GM19099 (cell line): ENCODE data around the gene LRRC26.

Experiments used
- POLR2A ChIP-seq: IDR thresholded peaks from 3 replicates; pipeline ENCODE4 v1.6.1; 2011; ENCODE audit warnings: low read depth; ENCODE audit not compliant: insufficient read length; ENCODE audit errors: extremely low read depth

LRRC26 gene

GRCh38 chr9:137191691-137192447, 22.0 kb upstream of the LRRC26 start:
- no peak for TF ChIP-seq POLR2A

- no peak for TF ChIP-seq POLR2A
These were observed 21.4 kb upstream of the LRRC26 start for GRCh38 chr9:137191245-137191644.

GRCh38 chr9:137190315-137190856, 20.5 kb upstream of the LRRC26 start:
- TF ChIP-seq POLR2A = no peak

- TF ChIP-seq POLR2A = no peak
These were observed 19.7 kb upstream of the LRRC26 start for GRCh38 chr9:137189297-137190295.

DNA sequence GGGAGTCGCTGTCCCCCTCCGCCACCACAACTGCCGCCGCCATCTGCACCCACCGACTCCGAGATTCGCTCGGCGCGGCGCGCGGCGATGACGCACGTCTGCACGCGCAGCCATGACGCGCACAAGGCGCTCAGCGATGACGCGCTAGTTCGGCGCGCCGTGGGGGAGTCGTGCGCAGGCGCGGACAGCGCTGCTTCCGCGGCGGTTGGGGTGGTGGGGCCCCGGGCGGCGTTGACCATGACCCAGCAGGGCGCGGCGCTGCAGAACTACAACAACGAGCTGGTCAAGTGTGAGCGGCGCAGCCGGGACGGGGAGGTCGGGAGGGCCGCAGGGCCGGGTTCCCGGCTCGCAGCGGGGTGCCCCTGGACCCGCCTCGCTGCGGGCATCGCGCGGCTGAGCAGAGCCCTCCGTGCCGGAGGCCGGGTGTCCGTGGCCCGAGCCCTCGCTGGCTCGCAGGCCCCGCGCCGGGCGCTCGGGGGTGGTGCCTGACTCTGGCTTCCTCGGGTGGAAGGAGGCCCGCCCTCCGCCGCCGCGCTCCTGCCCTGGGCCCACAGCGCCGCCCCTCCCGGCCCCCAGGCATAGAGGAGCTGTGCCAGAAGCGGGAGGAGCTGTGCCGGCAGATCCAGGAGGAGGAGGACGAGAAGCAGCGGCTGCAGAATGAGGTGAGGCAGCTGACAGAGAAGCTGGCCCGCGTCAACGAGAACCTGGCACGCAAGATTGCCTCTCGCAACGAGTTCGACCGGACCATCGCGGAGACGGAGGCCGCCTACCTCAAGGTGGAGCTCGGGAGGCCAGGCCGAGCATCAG, 18.8 kb upstream of the LRRC26 start, which contains the start of the genes ANAPC2 and SSNA1:
Gene ANAPC2 (minus strand): TSS at position 71 of the 807 bp plus-strand sequence. CDS start 28 bp downstream, at position 43.
Gene SSNA1 (plus strand): TSS at position 187 of the 807 bp plus-strand sequence. CDS start 51 bp downstream, at position 238.
- TF ChIP-seq POLR2A = peak; percentile 93

- TF ChIP-seq POLR2A = no peak
These were observed 18.2 kb upstream of the LRRC26 start for GRCh38 chr9:137188086-137188489.

- TF ChIP-seq POLR2A = no peak
These were observed 17.5 kb upstream of the LRRC26 start for GRCh38 chr9:137187386-137187785.

GRCh38 chr9:137186385-137186784, 16.5 kb upstream of the LRRC26 start:
- TF ChIP-seq POLR2A = no peak

DNA sequence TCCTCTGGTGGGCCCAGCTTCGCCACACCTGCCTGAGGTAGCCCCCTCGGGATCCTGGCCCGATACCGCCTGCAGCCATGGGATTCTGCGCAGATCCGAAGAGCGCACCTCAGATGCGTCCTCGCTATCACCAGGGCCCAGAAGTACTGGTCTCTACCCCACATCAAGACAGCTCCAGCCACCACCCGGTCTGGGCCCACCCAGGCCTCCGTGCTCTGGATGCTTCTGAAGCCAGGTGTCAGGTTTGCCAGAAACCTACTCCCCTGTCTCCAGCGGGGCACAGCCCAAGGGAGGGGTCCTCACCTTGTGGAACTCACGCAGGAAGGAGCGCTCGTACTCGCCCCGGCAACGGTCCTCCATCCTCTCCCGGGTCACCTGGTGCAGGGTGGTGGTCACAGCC, 16.1 kb upstream of the LRRC26 start:
- no peak for TF ChIP-seq POLR2A

- no peak for TF ChIP-seq POLR2A
These were observed 15.2 kb upstream of the LRRC26 start for GRCh38 chr9:137184881-137185660.

DNA sequence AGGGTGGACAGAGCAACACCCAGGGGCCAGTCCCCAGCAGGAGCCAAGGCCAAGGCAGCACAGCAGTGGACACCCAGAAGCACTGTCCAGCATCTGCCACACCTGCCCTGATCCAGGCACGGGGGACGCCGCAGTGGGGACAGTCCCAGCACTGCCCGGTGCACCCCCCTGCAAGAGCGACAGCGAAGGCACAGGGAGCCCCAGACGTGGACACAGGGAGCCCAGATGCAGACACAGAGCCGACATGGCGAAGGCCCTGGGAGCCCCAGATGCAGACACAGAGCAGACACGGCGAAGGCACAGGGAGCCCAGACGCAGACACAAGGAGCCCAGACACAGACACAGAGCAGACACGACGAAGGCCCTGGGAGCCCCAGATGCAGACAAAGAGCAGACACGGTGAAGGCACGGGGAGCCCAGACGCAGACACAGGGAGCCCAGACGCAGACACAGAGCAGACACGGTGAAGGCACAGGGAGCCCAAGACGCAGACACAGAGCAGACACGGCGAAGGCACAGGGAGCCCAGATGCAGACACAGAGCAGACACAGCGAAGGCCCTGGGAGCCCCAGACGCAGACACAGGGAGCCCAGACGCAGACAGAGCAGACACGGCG, 14.2 kb upstream of the LRRC26 start:
- no peak for TF ChIP-seq POLR2A

GRCh38 chr9:137182836-137183235, 13.0 kb upstream of the LRRC26 start:
- TF ChIP-seq POLR2A = no peak

DNA sequence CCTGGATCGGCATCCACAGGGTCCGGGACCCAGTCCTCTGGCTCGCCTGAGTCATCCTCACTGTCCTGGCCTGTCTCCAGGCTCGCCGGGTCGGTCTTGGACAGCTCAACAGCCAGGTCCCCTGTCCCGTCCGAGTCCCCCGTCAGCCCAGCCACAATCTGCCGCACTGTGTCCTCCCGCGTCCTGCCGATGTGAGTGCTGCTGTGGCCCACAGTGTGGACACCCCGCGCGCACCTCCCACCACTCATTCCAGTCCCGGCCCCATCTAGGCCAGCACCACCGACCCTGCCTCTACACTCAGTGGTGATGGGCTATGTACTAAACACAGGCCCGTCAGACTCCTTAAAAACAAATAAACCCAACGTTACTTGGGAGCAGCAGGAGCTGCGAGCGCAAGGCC, 11.8 kb upstream of the LRRC26 start:
- TF ChIP-seq POLR2A = no peak
